Urinary bladder (tissue), 4 donors: ENCODE results near the gene GNG14. TPM values are rescaled to one million over a fixed set of nuclear protein-coding genes. Genes with fewer than 3 reads are reported as not detected.

ENCODE experiments used
- DNase-seq: peaks from one replicate; pipeline ENCODE4 v3.0.0-alpha.2; 2015; ENCODE audit errors: extremely low spot score
- H3K27ac ChIP-seq: one replicate; pipeline ENCODE4 v1.5.1; 2013; ENCODE audit warnings: low read depth, mild to moderate bottlenecking, moderate library complexity
- H3K36me3 ChIP-seq: one replicate; pipeline ENCODE4 v1.6.1; 2013; ENCODE audit warnings: mild to moderate bottlenecking, moderate library complexity; ENCODE audit not compliant: insufficient read depth
- H3K4me1 ChIP-seq: one replicate; pipeline ENCODE4 v1.6.1; 2013; ENCODE audit warnings: mild to moderate bottlenecking, moderate library complexity; ENCODE audit not compliant: insufficient read depth
- H3K4me3 ChIP-seq: one replicate; pipeline ENCODE4 v1.5.1; 2013; ENCODE audit warnings: low read depth, low read length
- WGBS: extraction: QIAGEN DNeasy Blood & Tissue Kit; methylation state at CpG from one replicate; pipeline ENCODE4 v1.1.7; 2013; 5-methylcytosine and 5-hydroxymethylcytosine counted together
- polyA plus RNA-seq: library from polyadenylated mRNA; stranded (reverse); fragments of 200-250 nt; gene quantifications from one replicate; pipeline ENCODE4 v1.2.3, GENCODE V29; 2013
- small RNA-seq: library from RNA; depleted of rRNA; stranded (forward); fragments of <200 nt; gene quantifications from one replicate; pipeline ENCODE3, GENCODE V24; 2014
- total RNA-seq: library from RNA; depleted of rRNA; stranded (reverse); fragments of >200 nt; gene quantifications from one replicate; pipeline ENCODE4 v1.2.3, GENCODE V29; 2014
- donor health status: healthy with polysubstance abuse.
- donor health status: healthy.

Gene GNG14
- total and polyA plus RNA-seq, 2 donors = not detected

DNA sequence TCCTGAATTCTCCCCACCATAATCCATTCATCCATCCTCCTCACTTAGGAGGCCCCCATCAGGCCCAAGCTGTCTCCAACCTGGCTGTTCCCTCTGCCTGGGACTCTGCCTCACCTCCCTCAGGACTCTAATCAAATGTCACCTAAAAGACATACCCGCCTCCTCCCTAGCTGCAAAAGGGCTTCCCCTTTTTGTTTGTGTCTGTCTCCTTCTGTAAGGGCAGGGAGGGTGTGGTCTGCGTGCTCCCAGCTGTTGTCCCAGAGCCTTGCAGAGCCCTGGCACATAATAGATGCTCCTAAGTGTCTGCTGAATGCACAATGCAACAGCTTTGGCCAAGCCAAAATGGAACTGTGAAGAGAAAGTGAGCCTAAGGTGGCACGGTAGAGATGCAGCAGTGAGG is 42.3 kb downstream of the GNG14 start:
- H3K27ac ChIP-seq = no peak overlapping the region
- H3K4me3 ChIP-seq = no peak overlapping the region
- no peak for DNase-seq
- WGBS = 83% methylated on average over 3 of the region's 3 CpGs
- H3K36me3 ChIP-seq = no peaks in the 10 kb centered on the region
- H3K4me1 ChIP-seq = no peaks in the 10 kb centered on the region

DNA sequence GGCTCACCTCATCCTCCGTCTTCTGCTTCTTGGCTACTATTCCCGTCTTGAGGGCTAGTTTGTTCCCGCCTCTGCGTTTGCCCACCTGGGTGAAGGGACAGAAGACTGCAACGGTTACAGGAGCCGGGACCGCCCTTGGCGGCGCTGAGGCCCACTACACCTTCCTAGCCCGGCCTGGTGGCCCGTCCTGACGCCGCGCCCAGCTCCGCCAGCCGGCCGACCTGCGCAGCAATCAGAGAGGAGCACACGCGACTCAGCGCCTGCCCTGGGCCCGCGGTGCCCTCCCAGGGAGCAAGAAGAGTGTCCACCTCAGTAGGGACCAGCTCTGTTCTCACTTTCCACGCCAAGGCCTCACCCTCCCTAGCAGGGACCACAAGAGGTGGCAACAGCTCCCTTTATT is 43.5 kb downstream of the GNG14 start:
- peaks cover 1% of the 10 kb centered on the region for H3K4me1 ChIP-seq
- H3K4me3 ChIP-seq = no peak overlapping the region
- DNase-seq = no peak
- no peak overlapping the region for H3K27ac ChIP-seq
- 91% methylated on average over 24 of the region's 24 CpGs for whole genome bisulfite sequencing
- H3K36me3 ChIP-seq = no peaks in the 10 kb centered on the region

DNA sequence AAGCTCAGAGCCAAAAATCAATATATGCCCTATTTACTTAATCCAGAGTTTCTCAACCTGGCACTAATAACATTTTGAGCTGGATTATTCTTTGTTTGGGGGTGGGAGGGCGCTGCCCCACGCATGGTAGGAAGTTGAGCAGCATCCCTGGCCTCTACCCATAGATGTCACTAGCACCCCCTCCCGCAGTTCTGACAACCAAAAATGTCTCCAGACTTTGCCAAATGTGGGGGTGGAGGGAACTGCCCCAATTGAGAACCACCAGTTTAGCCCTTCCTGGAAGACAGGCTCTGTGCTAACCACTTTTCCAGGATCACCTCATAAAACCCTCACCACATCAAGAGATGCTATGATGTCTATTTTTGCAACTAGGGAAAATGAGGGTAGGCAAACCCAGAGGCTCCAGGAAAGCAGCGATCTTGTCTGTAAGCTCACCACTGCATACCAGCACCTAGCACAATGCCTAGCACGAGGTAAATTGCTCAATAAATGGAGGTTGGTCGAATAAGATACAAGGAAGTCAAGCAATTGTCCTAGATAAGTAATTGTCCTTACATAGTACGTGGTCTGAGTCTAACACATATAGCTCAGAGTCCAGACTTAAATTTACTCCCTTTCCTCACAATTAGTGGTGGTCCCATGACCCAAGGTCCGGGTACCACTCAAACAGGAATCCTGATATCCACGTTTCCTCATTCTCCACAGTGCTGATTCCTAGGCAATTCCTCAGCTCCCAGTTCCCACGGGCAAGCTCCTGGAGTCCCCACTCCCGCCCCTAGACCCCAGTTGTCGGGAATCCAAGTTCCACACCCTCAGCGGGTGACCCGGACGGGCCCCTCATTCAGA is 45.8 kb downstream of the GNG14 start:
- Histone ChIP-seq H3K36me3 (no peaks in the 10 kb centered on the region), H3K4me3 (peak overlapping the region; percentile 96), H3K27ac (peak overlapping the region; percentile 88), H3K4me1 (peaks cover 1% of the 10 kb centered on the region)
- DNase-seq = no peak
- under 1% methylated on average over 15 of the region's 15 CpGs for WGBS

DNA sequence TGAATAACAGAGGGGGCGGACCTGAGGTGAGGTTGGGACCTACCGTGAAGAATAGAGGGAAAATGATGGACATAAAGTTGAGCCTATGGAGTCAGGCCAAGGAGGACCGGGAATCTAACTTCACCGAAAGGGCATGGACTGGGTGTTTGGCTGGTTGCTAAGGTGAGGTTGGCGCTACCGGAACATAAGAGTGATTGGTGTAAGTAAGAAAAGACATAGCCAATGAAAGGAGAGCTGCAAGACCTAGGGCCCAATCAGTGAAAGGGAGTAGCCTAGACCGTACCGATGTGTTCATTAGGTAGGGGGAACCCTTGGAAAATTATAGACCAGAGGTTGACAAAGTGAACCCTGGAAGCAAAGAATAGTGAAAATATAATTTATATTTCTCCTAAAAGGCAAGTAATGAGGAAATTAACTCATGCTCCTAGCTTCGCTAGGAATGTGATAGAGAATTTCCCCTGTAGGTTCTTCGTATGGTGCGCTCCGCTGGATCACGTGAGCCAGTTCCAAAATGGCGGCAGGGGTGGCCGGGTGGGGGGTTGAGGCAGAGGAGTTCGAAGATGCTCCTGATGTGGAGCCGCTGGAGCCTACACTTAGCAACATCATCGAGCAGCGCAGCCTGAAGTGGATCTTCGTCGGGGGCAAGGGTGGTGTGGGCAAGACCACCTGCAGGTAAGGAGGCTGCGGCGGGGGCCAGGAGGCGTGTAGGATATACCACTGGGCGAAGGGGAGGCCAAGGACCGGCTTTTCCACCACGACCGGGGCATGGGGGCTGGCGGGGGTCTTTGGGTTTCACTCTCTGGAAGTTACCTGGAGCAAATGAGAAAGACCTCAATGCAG is 49.4 kb downstream of the GNG14 start, which contains the start of gene GET3:
Gene GET3 (plus strand): TSS at position 503 of the 840 bp plus-strand sequence. CDS start 9 bp downstream, at position 512.
- Histone ChIP-seq H3K4me3 (peak within 1 kb of the TSS; percentile 81), H3K4me1 (peaks cover 1% of the 10 kb centered on the region), H3K27ac (no peak within 1 kb of the TSS), H3K36me3 (no peaks in the 10 kb centered on the region)
- DNase-seq = peak; percentile 99
- under 1% methylated on average over 29 of the region's 29 CpGs for WGBS

DNA sequence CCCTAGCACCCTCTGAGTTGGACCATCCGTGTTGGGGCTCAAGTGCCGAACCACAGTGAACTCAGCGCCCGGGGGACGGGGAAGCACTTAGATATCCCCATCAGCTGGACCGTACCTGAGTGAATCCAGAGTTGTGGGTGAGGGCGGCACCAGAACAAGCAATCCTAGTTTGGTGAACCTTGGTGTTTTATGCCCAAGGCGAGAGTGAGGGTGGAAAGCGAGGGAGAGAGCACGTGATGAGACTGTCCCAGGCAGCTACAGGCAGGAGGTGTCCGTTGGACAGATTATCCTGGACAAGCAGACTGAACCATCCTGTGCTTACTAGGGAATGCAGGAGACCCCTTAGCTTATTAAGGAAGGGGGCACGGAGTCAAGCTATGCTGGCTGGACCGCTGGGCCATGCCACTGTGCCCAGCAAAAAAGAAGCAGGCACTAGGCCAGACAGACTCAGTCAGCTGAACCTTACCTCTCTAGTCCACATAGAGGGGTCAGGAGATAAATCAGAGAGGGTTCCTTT is 50.1 kb downstream of the GNG14 start:
- no peak overlapping the region for H3K27ac ChIP-seq

More for the DNA sequence above, 50.1 kb downstream of the GNG14 start:
- peaks cover 1% of the 10 kb centered on the region for H3K4me1 ChIP-seq
- H3K4me3 ChIP-seq = peak overlapping the region; percentile 81
- no peaks in the 10 kb centered on the region for H3K36me3 ChIP-seq
- WGBS = 8% methylated on average over 13 of the region's 13 CpGs
- no peak for DNase-seq

Small RNA genes lying within 50 kb of the gene (small RNA-seq; reads per million reads assigned to genes)
- gene SNORD41 = 136 reads per million, percentile 97 among the genes with 10 or more reads in this experiment

Other genes with a start within 250 kb of the GNG14 start
- gene ZNF443, start 247.0 kb upstream of the GNG14 start, total RNA-seq = 12.8 TPM
- gene ZNF443, start 247.0 kb upstream of the GNG14 start, polyA plus RNA-seq = 2.7 TPM
- 16.1 TPM for gene ZNF709, start 203.2 kb upstream of the GNG14 start, total RNA-seq
- 1.1 TPM for gene ZNF709, start 203.2 kb upstream of the GNG14 start, polyA plus RNA-seq
- 25.0 TPM for gene ZNF564, start 136.5 kb upstream of the GNG14 start, total RNA-seq
- 6.6 TPM for gene ZNF564, start 136.5 kb upstream of the GNG14 start, polyA plus RNA-seq
- 9.0 TPM for gene ZNF490, start 77.2 kb upstream of the GNG14 start, total RNA-seq
- 1.0 TPM for gene ZNF490, start 77.2 kb upstream of the GNG14 start, polyA plus RNA-seq
- 38.3 TPM for gene ZNF791, start 77.1 kb upstream of the GNG14 start, total RNA-seq
- gene ZNF791, start 77.1 kb upstream of the GNG14 start, polyA plus RNA-seq = 12.0 TPM
- gene MAN2B1, start 21.3 kb upstream of the GNG14 start, total RNA-seq = 31.1 TPM
- 60.0 TPM for gene MAN2B1, start 21.3 kb upstream of the GNG14 start, polyA plus RNA-seq
- gene WDR83, start 21.2 kb upstream of the GNG14 start, total RNA-seq = 5.1 TPM
- gene WDR83, start 21.2 kb upstream of the GNG14 start, polyA plus RNA-seq = 17.5 TPM
- 29.9 TPM for gene DHPS, start 6.1 kb upstream of the GNG14 start, total RNA-seq
- gene DHPS, start 6.1 kb upstream of the GNG14 start, polyA plus RNA-seq = 99.0 TPM
- gene FBXW9, start 8.6 kb downstream of the GNG14 start, total RNA-seq = 2.6 TPM
- 8.9 TPM for gene FBXW9, start 8.6 kb downstream of the GNG14 start, polyA plus RNA-seq
- gene TNPO2, start 35.9 kb downstream of the GNG14 start, total RNA-seq = 35.4 TPM
- 50.7 TPM for gene TNPO2, start 35.9 kb downstream of the GNG14 start, polyA plus RNA-seq
- gene TRIR, start 46.7 kb downstream of the GNG14 start, total RNA-seq = 59.5 TPM
- gene TRIR, start 46.7 kb downstream of the GNG14 start, polyA plus RNA-seq = 285 TPM
- 22.7 TPM for gene GET3, start 49.5 kb downstream of the GNG14 start, total RNA-seq
- gene GET3, start 49.5 kb downstream of the GNG14 start, polyA plus RNA-seq = 84.4 TPM
- not detected for gene BEST2, start 63.8 kb downstream of the GNG14 start, total RNA-seq
- gene BEST2, start 63.8 kb downstream of the GNG14 start, polyA plus RNA-seq = not detected
- gene HOOK2, start 87.6 kb downstream of the GNG14 start, total RNA-seq = 30.2 TPM
- gene HOOK2, start 87.6 kb downstream of the GNG14 start, polyA plus RNA-seq = 28.4 TPM
- 107 TPM for gene JUNB, start 103.5 kb downstream of the GNG14 start, total RNA-seq
- 545 TPM for gene JUNB, start 103.5 kb downstream of the GNG14 start, polyA plus RNA-seq
- 74.2 TPM for gene PRDX2, start 113.8 kb downstream of the GNG14 start, total RNA-seq
- gene PRDX2, start 113.8 kb downstream of the GNG14 start, polyA plus RNA-seq = 245 TPM
- not detected for gene THSD8, start 114.1 kb downstream of the GNG14 start, total RNA-seq
- not detected for gene THSD8, start 114.1 kb downstream of the GNG14 start, polyA plus RNA-seq
- 9.5 TPM for gene RNASEH2A, start 118.6 kb downstream of the GNG14 start, total RNA-seq
- 12.8 TPM for gene RNASEH2A, start 118.6 kb downstream of the GNG14 start, polyA plus RNA-seq
- not detected for gene RTBDN, start 146.6 kb downstream of the GNG14 start, total RNA-seq
- gene RTBDN, start 146.6 kb downstream of the GNG14 start, polyA plus RNA-seq = 0.65 TPM
- gene MAST1, start 150.5 kb downstream of the GNG14 start, total RNA-seq = 0.74 TPM
- 1.1 TPM for gene MAST1, start 150.5 kb downstream of the GNG14 start, polyA plus RNA-seq
- 10.6 TPM for gene DNASE2, start 193.5 kb downstream of the GNG14 start, total RNA-seq
- gene DNASE2, start 193.5 kb downstream of the GNG14 start, polyA plus RNA-seq = 58.9 TPM
- gene KLF1, start 199.2 kb downstream of the GNG14 start, total RNA-seq = 0.26 TPM
- gene KLF1, start 199.2 kb downstream of the GNG14 start, polyA plus RNA-seq = 0.08 TPM
- gene GCDH, start 203.2 kb downstream of the GNG14 start, total RNA-seq = 13.8 TPM
- 54.5 TPM for gene GCDH, start 203.2 kb downstream of the GNG14 start, polyA plus RNA-seq
- 0.85 TPM for gene SYCE2, start 231.3 kb downstream of the GNG14 start, total RNA-seq
- 0.10 TPM for gene SYCE2, start 231.3 kb downstream of the GNG14 start, polyA plus RNA-seq
- gene FARSA, start 245.7 kb downstream of the GNG14 start, total RNA-seq = 27.2 TPM
- 51.3 TPM for gene FARSA, start 245.7 kb downstream of the GNG14 start, polyA plus RNA-seq